Activated T-cell treated with anti-CD3 and anti-CD28 coated beads, Interleukin-2, amount 50 U/mL, for 4 hours (primary cell): ENCODE measurements around the gene S1PR4. TPM values are rescaled to one million over a fixed set of nuclear protein-coding genes. Genes with fewer than 3 reads are reported as not detected.
"Not testable (repeated sequence)": the region's sequence is repeated elsewhere in the genome, so short reads cannot be mapped to it uniquely, and the experiment has no call there.

Experiments
- ATAC-seq, 2 donors: fragments of 200-7000 bp; cut with Tn5 transposase; one replicate each; pipeline ENCODE4 v1.10.0; 2021
- DNase-seq: peaks from one replicate; pipeline ENCODE4 v3.0.0-alpha.2; 2020
- H3K27me3 Mint-ChIP-seq: one replicate; pipeline ENCODE4 v1.8.0; 2021; ENCODE audit warnings: low read depth, mixed read lengths
- H3K36me3 Mint-ChIP-seq: one replicate; pipeline ENCODE4 v1.8.0; 2022; ENCODE audit warnings: mixed read lengths; ENCODE audit not compliant: insufficient read depth
- H3K4me1 Mint-ChIP-seq: one replicate; pipeline ENCODE4 v1.8.0; 2021; ENCODE audit warnings: low read depth, mixed read lengths
- H3K4me3 Mint-ChIP-seq: one replicate; pipeline ENCODE4 v1.8.0; 2021; ENCODE audit warnings: mild to moderate bottlenecking, moderate library complexity, mixed read lengths
- H3K9me3 Mint-ChIP-seq: one replicate; pipeline ENCODE4 v1.8.0; 2021; ENCODE audit warnings: mixed read lengths
- total RNA-seq, 3 donors: library from RNA; stranded (reverse); gene quantifications; one replicate each; pipeline ENCODE4 v1.2.1, GENCODE V29; 2021

S1PR4 gene
- total RNA-seq, 3 donors from 2014 or later, result 19.4 to 24.5 (median 23.8) TPM

GRCh38 chr19:3148503-3148902 lies 30.1 kb upstream of the S1PR4 start:
- DNase-seq (no peak), ATAC-seq (no peak)
- Mint-ChIP-seq H3K9me3 (no peaks in the 10 kb centered on the region), H3K27me3 (no peaks in the 10 kb centered on the region), H3K36me3 (no peaks in the 10 kb centered on the region), H3K4me3 (no peak overlapping the region), H3K4me1 (peaks cover 8% of the 10 kb centered on the region)

GRCh38 chr19:3149089-3149488 lies 29.5 kb upstream of the S1PR4 start:
- no peak overlapping the region for H3K4me3 Mint-ChIP-seq
- DNase-seq (no peak), ATAC-seq (no peak)
- H3K4me1 Mint-ChIP-seq, result peaks cover 8% of the 10 kb centered on the region
- no peaks in the 10 kb centered on the region for H3K27me3 Mint-ChIP-seq
- H3K9me3 Mint-ChIP-seq, result no peaks in the 10 kb centered on the region
- no peaks in the 10 kb centered on the region for H3K36me3 Mint-ChIP-seq

GRCh38 chr19:3149526-3150505 lies 28.8 kb upstream of the S1PR4 start:
- H3K4me1 Mint-ChIP-seq, result peaks cover 8% of the 10 kb centered on the region
- no peak for ATAC-seq
- H3K9me3 Mint-ChIP-seq, result no peaks in the 10 kb centered on the region
- no peak for DNase-seq
- no peak overlapping the region for H3K4me3 Mint-ChIP-seq
- no peaks in the 10 kb centered on the region for H3K36me3 Mint-ChIP-seq
- H3K27me3 Mint-ChIP-seq, result no peaks in the 10 kb centered on the region

- ATAC-seq (no peak), DNase-seq (no peak)
- H3K36me3 Mint-ChIP-seq, result peaks cover 2% of the 10 kb centered on the region
- H3K4me3 Mint-ChIP-seq, result no peak overlapping the region
- no peaks in the 10 kb centered on the region for H3K9me3 Mint-ChIP-seq
- H3K27me3 Mint-ChIP-seq, result no peaks in the 10 kb centered on the region
- H3K4me1 Mint-ChIP-seq, result peaks cover 6% of the 10 kb centered on the region
These were observed 27.7 kb upstream of the S1PR4 start for GRCh38 chr19:3150739-3151329.

- Mint-ChIP-seq H3K4me1 (peaks cover 5% of the 10 kb centered on the region), H3K4me3 (no peak overlapping the region), H3K9me3 (no peaks in the 10 kb centered on the region), H3K36me3 (peaks cover 3% of the 10 kb centered on the region), H3K27me3 (no peaks in the 10 kb centered on the region)
- ATAC-seq, result no peak
- no peak for DNase-seq
These were observed 26.8 kb upstream of the S1PR4 start for GRCh38 chr19:3151563-3152418.

- H3K9me3 Mint-ChIP-seq, result no peaks in the 10 kb centered on the region
- DNase-seq, result no peak
- no peak for ATAC-seq
- H3K4me3 Mint-ChIP-seq, result no peak overlapping the region
- H3K27me3 Mint-ChIP-seq, result no peaks in the 10 kb centered on the region
- H3K4me1 Mint-ChIP-seq, result peaks cover 5% of the 10 kb centered on the region
- peaks cover 3% of the 10 kb centered on the region for H3K36me3 Mint-ChIP-seq
These were observed 26.2 kb upstream of the S1PR4 start for GRCh38 chr19:3152419-3152780.

GRCh38 chr19:3153286-3154230 lies 25.0 kb upstream of the S1PR4 start:
- Mint-ChIP-seq H3K4me1 (peaks cover 5% of the 10 kb centered on the region), H3K27me3 (no peaks in the 10 kb centered on the region), H3K36me3 (peaks cover 6% of the 10 kb centered on the region), H3K9me3 (no peaks in the 10 kb centered on the region), H3K4me3 (no peak overlapping the region)
- DNase-seq, result no peak
- no peak for ATAC-seq

- DNase-seq, H3K4me1 Mint-ChIP-seq, H3K4me3 Mint-ChIP-seq, H3K9me3 Mint-ChIP-seq, H3K36me3 Mint-ChIP-seq, H3K27me3 Mint-ChIP-seq, ATAC-seq: not testable (repeated sequence)
These were observed 24.1 kb upstream of the S1PR4 start for GRCh38 chr19:3154447-3154846.

GRCh38 chr19:3154957-3155736 lies 23.4 kb upstream of the S1PR4 start:
- Mint-ChIP-seq H3K36me3 (peaks cover 7% of the 10 kb centered on the region), H3K4me3 (no peak overlapping the region)

GRCh38 chr19:3157096-3157845 lies 21.3 kb upstream of the S1PR4 start:
- Mint-ChIP-seq H3K4me3 (no peak overlapping the region), H3K4me1 (peaks cover 11% of the 10 kb centered on the region), H3K27me3 (no peaks in the 10 kb centered on the region), H3K9me3 (peaks cover 5% of the 10 kb centered on the region), H3K36me3 (peaks cover 13% of the 10 kb centered on the region)
- no peak for DNase-seq
- ATAC-seq, result no peak

More at GRCh38 chr19:3154957-3155736, 23.4 kb upstream of the S1PR4 start:
- DNase-seq, result peak; percentile 81
- peaks cover 1% of the 10 kb centered on the region for H3K9me3 Mint-ChIP-seq
- peaks cover 3% of the 10 kb centered on the region for H3K4me1 Mint-ChIP-seq
- peak; percentile 96 to 97 for ATAC-seq
- no peaks in the 10 kb centered on the region for H3K27me3 Mint-ChIP-seq

- H3K9me3 Mint-ChIP-seq, result peaks cover 5% of the 10 kb centered on the region
- no peak for ATAC-seq
- no peak overlapping the region for H3K4me3 Mint-ChIP-seq
- peaks cover 13% of the 10 kb centered on the region for H3K36me3 Mint-ChIP-seq
- no peak for DNase-seq
- peaks cover 23% of the 10 kb centered on the region for H3K4me1 Mint-ChIP-seq
- H3K27me3 Mint-ChIP-seq, result no peaks in the 10 kb centered on the region
These were observed 19.0 kb upstream of the S1PR4 start for GRCh38 chr19:3159565-3159964.

- ATAC-seq, result no peak
These were observed 18.4 kb upstream of the S1PR4 start for GRCh38 chr19:3160219-3160618.

More at GRCh38 chr19:3160219-3160618, 18.4 kb upstream of the S1PR4 start:
- H3K4me3 Mint-ChIP-seq, result no peak overlapping the region
- H3K9me3 Mint-ChIP-seq, result peaks cover 5% of the 10 kb centered on the region
- no peak for DNase-seq
- H3K36me3 Mint-ChIP-seq, result peaks cover 11% of the 10 kb centered on the region
- H3K4me1 Mint-ChIP-seq, result peaks cover 23% of the 10 kb centered on the region
- H3K27me3 Mint-ChIP-seq, result no peaks in the 10 kb centered on the region
